NCI-H2107 (cell line): Measurements from ENCODE around the gene CERS2.

Experiments
- DNase-seq: peaks from one replicate; lab custom pipeline; 2025; lab: John Stamatoyannopoulos, UW

Gene CERS2

DNA sequence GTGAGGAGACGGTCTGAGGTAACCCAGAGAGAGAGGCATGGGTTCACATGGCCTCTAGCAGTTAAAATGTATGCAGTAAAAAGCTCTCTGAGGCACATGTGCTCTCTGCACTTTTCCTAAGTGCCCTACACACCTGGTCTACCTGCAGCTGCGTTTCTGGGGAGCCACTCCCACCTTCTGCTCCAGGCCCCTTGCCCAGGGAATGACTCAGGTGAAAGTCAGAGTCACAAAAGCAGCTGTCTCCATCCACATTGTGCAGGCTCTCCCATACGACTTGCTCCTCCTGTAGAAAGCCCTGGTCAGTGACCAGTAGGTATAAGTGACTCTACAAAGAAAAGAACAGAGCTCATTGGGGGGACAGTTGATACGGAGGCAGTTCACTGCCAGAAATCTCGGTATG, 23.3 kb upstream of the CERS2 start:
- no peak for DNase-seq

DNA sequence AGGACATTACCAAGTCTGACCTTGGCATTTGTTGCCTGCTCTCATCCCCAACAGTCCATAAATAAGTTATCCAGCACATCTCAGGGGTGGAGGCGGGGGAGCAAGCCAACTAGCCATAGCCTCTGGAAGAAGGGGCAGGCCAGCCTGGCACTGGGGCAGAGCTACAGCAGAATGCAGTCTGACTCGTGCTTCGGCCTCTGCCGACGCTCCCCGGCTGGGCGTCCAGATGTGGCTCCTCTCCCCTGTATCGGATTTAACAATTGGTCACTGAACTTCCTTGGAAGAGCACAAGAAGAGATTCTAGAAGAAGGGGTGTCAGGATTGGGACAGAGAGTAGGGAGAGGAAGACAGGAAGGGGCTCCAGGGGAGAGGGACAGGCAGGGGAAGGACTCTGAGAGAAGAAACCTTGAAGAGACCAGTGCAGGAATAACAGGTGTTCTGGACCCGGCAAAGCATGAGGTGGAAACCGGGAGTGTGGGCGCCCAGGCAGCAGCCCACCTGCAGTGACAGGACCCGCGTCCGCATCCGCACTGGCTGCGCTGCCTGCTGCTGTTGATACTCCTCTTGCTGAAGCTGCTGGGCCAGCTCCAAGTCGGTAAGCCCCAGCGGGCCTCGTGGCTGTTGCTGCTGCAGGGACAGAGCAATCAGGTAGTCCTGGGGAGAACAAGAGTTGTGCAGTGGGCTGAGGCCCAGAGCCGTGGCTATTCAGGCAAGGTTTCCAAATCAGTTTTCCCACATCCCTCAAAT, 22.7 kb upstream of the CERS2 start:
- no peak for DNase-seq

DNA sequence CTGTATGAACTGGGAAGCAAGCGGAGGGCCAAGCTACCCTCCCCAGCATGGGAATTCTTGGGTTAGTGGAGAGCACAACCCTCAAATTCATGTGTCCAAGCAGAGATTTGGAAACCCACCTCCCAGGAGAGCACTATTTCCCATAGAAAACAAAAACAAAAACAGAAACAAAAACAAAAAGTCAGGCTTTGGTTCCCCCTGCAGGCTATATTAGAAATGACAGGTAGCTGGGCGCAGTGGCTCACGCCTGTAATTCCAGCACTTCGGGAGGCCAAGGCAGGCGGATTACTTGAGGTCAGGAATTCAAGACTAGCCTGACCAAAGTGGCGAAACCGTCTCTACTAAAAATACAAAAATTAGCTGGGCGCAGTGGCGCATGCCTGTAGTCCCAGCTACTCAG, 21.3 kb upstream of the CERS2 start:
- no peak for DNase-seq

DNA sequence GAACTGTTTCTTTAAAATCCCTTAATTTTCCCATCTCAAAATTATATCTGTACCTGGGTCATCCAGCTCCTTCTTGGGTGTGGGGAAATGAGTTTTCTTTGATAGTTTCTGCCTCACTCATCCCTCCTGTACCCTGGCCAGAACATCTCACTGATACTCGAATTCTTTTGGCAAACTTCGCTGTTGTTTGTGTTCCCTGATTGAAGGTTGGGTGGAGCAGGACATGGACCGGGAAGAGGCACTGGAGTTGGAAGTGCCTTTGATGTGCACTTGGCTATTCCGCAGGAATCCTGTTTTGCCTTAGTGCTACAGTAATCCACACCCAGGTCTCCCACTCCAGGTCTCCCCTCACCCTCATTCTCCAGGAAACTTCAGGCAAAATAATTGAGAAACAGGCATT, 20.8 kb upstream of the CERS2 start:
- no peak for DNase-seq

DNA sequence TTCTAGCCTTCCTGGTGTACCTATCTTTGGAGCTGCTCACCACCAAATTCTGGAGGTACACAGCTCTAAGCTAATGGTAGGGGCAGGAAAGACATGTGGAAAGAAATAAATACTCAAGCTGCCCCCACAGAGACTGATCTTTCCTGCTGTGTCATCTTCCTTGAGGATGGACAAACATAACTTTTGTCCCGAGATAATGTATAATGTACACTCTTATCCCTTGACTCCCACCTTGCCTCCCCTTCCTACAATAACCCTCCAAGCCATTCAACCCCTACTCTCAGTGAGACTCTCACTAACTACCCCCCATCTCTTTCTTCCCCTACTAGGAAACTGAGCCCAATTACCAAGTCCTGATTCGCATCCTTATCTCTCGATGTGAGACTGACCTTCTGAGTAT, 19.6 kb upstream of the CERS2 start:
- DNase-seq: no peak

DNA sequence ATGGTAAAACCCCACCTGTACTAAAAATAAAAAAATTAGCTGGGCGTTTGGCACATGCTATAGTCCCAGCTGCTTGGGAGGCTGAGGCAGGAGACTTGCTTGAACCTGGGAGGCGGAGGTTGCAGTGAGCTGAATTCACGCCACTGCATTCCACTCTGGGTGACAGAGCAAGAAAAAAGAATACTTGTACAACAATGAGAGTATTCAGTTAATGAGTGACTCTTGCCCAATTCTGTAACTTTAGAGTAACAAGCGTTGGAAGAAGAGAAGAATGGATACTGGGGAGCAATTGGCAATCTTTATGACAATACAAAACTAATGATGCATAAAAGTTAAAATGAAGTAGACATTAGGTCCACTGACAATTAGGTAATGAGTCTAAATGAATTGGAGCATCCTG, 18.0 kb upstream of the CERS2 start:
- no peak for DNase-seq

DNA sequence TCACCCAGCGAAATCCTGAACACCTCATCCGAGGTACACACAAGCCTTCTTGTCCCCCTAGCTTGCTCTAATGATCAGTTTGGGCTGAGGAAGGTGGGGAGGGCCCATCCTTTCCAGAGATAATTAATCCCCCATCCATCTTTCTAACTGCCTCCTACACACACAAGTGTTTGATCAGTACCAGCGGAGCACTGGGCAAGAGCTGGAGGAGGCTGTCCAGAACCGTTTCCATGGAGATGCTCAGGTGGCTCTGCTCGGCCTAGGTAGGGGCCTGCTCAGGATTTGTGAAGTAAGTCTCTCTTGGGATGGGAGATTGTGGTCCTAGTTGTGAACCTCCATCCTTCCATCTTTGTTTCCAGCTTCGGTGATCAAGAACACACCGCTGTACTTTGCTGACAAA, 13.3 kb upstream of the CERS2 start:
- DNase-seq: no peak

DNA sequence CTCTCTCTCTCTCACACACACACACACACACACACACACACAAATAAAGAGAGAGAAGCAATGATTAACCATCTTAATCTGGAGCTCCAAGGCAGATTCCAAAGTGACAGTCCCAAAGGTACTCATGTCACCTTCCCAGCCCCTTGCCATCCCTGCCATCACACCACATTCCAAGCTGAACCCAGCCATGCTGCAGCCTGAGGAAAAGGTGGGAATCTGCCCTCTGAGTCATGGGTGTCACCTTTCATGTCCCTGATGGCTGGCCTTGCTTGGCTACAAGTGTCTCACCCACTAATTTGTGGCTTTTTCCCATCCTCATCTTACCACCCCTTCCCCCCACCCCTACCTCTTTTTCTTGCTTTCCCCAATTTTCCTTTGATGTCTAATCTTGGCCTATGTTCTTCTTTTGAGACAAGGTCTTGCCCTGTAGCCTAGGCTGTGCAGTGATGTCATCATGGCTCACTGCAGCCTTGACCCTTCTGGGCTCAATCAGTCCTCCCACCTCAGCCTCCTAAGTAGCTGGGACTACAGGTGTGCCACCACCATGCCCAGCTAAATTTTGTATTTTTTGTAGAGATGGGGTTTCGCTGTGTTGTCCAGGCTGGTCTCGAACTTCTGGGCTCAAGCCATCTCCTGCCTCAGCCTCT, 10.7 kb upstream of the CERS2 start:
- DNase-seq: no peak

DNA sequence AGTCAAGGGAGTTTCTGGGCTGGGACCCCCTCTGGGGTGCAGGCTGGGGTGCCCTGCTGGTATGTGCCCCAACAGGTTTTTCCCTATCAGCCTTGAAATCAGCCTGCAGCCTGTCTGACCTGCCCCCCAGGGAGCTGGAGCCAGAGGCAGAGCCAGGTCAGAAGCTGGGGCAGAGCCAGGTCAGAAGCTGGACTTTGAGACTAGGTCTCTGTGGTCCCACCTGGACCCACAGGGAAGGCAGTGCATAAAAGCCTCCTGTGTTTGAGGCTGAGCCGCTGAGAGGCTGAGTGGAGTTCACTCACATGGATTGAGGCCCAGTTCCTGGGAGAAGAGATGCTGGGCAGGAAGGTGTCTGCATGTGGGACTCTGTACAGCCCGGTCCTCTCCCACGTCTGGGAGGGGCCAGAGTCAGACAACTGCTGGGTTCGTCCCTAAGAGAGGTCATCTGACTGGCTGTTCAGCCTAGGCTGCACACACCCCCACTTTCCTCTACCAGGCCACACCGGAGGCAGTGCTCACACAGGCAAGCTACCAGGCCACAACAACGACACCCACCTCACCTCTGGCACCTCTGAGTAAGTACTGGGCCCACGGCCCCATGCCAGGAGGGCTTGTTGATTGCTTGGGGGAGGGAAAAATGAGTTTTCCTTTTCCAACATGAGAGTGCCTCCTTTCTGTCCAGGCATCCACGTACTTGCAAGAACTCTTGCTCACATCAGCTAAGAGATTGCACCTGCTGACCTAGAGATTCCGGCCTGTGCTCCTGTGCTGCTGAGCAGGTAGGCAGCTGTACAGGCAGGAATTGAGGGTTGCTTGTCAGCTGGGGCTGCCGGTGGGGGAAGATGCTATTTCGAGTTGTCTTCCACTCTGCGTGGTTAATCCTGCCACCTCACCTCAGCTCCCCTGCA, 7.4 kb upstream of the CERS2 start, which contains the start of gene ANXA9:
TSS of gene ANXA9 (plus strand) at position 488 of the 908 bp plus-strand sequence. CDS start 814 bp downstream, outside the sequence.
- DNase-seq: no peak

DNA sequence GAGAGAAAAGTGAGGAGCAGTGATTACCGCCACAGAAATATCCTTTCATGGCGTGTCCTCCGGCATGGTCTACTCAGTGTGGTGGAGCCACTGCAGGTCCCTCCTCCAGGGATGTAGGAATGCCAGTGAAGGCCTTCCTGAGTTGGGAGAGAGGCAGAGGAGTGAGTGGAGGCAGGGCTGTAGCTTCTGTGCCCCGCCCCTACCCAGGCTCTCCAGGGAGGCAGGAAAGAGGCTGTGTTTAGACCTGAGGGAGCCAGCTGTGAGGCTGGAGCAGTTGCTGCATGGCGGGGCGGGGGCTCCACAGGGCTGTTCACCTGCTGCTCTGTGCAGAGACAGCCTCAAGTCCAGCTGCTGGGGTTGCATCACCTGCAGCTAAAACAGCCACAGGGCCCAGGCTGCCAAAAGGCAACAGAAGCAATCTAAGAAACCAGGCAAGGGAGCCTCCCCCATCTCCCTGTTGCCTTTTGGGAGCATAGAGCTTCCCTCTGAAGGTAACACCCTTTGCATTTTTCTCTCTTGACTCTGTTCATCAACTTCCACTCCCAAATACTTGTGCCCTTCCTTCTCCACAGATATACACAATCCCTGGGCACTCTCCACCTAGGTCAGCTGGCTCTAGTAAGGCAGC, 6.7 kb upstream of the CERS2 start:
- DNase-seq: peak; percentile 80

DNA sequence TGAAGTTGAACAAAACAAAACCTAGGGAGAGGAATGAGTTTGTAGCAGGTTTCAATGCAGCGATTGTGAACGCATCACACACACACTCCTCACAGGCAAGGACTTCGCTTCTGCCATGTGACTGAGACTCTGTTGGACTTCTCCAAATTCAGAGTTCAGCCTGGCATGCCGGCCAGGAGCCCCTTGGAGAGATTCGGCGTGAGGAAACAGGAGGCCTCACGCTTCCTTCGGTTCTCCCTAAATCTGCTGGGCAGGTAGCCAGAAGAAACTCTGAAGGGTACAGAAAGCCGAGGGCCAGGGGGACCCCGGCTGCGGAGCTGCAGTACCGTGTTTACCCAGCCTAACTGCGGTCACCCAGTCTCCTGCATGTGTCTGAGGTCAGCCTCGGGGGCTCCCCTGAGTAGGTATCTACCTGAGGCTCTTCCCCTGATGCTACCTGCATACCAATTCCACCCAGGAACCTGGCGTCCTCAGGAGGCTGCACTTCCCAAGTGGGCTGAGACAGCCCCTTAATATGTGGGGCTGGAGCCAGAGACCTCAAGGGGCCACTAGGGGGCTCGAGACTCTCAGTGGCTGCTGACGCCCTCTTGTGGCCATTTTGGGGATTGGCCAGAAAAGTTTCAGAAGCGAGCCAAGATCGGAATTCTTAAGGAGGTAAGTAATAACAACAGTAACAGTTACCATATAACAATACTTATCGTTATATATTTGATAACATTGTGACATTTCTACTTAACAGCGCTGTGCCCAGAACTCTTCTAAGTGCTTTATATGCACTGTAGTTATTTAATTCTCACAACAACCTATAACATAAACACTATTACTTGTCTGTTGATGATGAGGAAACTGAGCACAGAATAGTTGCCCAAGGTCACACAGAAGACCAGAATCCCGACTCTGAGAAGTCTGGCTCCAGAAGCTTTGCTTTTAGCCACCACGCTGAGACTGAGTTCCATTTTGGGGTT, 4.7 kb upstream of the CERS2 start:
- DNase-seq: peak; percentile 82

DNA sequence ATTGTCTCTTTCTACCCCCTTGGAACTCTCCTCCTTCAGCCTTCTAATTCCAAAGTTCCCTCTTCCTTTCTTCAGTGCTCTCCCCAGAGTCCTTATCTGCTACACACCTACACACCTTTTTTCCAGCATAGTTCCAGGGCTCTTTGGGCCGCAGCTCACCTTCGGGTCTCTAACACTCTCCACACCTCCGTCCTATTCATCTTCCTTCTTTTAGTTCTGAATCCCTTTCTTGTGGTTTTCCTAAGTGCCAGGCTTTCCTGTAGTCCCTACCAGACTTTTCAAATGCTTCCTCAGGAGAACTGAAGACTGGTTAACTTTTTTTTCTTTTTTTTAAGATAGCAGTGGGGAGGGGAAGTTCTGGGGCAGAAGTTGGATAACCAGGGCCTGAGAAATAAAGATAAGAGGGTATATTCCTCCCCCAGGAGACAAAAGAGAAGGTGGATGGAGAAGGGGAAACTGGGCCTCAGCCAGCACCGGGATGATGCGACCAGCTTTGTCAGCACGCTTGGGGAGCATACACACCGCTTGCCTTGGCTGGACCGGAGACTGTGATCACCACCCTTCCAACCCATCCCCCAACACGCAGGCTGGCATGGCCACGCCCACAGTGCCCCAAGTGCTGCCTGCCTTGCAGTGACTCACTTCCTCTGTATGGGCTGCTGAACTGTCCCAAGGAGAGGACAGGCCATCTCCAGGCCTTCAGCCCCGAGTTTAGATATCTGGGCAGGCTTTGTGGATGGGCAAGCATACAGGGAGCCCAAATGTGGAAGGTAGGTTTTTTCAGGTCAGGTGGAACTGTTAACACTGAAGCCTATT, 2.5 kb upstream of the CERS2 start:
- DNase-seq: no peak

DNA sequence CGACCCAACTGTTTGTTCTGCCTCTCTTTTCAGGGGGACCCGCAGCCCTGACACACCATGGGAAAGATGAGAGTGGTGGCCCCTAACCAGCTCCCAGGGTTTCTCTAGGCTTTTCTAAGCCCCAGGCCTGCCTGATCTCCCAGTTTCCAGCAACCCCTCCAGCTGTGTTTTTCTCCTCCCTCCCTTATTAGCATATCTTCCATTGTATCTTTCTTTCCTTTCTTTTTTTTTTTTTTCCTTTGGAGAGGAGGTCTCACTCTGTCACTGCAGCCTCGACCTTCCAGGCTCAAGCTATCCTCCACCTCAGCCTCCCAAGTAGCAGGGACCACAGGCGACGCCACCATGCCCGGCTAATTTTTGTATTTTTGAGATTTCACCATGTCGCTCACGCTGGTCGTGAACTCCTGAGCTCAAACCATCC, 1.8 kb upstream of the CERS2 start:
- DNase-seq: no peak

DNA sequence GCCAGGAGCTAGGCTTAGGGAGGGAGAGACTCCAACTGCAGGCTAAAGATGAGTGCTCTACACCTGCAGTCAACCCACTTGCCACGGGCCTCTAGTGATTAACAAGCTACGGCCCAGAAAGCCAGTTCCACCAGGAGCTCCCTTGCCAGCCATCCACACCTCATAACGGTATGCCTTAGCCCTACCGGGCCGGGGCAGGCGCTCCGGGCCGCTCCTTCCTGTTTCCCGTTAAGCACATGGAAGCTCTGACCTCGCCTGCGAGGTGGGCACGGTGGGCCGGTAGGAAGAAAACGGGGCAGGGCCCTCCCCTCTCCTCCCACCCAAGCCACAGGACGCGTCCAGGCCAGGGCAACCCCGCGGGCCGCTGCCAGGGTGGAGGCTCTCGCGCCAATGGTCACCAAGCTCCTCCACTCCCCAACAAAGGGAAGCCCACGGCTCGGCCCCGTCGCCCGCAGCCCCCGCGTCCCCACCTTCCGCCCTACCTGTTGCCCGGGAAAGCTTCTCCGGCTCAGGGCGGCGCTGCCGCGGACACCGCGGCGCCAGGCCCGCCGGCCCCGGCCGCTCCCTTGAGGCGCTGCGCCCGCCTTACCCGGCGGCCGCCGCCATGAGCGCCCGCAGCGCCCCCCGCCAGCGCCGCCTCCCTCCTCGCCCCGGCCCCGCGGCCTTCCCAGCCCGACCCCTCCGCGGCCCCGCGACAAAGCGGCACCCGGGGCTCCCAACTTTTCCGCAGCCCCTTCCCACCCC, 627 bp downstream of the CERS2 start:
- DNase-seq: no peak

DNA sequence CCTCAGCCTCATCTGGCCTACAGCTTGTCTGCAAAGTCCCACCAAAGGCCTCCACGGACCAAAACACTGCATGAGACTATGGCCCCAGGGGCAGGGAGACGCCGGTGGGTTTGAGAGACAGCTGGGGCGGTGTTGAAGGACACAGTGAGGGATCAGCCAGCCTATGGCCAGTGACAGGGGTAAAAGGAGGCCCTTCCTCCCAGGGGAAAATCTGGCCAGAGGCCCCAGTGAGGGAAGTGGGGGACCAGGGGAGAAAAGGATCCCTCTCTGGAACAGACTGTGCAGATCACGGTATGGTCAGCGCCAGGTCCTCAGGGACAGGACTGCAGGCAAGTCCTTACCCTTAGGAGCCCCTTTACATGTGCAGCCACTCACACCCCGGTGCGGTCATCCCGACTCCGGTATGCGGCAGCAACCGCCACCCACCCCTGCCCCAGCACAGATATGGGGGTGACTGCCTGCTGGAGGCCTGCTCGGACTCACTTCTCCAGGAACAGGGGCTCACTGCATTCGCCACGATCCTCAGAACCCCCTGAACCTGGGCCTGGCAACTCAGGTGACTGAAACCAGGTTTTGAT, 1.3 kb downstream of the CERS2 start:
- no peak for DNase-seq

DNA sequence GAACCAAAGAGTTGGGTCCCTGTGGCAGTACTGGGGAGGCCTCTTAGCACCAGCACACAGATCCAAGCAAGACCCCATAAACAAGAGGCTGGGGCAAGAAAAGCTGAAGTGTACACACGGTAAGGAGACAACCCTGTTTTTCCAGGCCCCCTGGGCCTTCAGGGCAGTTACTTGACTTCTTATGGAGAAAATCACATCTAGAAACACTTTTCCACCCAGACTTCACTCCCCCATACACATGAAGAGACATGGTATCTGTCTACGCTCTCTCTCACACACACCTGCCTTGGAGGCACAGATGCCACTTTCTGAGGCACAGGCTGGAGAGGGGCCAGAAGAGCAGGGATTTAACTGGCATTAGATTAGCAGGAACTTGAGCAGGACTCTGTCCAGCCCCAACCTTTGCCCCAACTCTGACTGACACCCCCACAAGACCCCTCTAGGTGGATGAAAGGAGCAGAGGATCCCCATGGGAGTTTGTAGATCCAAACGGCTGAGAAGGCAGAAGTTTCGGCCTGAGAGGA, 2.2 kb downstream of the CERS2 start:
- no peak for DNase-seq

DNA sequence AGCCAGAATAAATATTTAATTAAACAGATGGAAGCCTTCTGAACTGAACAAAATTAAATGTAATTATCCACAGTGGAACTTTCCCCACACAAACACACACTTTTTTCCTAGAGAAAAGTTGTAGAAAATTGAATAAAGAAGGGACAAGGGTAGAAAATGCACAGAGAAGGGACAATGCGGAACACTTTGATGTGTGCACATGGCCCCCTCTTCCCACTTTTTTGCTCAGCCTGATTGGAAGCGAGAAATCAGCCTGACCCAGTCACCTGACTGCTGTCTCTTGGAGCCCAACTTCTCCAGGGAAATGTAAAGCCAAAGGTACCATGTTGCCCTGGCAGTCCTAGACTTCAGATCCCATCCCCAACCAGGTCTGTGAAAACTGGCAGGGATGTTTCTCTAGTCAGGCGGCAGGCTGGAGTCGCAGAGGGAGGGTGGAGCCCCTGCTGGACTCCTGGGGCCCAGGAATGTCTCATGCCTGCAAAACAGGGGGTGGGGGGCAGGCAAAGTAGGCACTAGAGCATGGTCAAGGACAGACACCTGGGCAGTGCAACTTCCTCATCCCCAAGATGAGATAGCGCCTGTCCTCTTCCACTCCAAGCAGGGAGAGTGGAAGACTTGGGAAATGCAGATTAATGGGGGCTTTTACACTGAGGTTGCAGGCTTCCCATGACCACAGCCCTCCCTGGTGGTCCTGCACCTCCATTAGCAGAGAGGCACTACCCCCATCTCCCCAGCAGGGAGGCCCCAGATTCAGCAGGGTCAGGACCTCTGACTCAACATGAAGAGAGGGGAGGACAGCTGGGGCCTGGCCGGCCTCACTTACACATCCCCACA, 2.8 kb downstream of the CERS2 start:
- no peak for DNase-seq
